ENCODE measurements around the gene RABGAP1L.

DNA sequence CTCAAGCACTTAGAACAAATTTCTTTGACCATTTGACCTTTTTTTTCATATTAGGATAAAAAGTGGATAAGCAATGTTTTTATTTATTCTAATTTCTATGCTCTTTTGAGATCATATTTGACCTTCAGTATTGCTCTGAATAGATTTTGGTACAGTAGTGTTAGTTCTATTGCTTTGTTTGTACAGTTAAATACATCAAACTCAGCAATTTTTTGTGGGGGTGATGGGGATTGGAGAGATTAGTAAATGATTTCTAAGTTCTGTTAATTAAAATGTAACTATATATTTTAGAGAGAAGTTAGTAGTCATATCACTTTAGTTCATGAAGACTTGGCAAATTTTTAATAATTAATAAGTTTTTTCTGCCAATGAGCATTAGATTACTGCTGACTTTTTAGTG is 286.0 kb downstream of the RABGAP1L start:
- TF ChIP-seq, protein P1, sequence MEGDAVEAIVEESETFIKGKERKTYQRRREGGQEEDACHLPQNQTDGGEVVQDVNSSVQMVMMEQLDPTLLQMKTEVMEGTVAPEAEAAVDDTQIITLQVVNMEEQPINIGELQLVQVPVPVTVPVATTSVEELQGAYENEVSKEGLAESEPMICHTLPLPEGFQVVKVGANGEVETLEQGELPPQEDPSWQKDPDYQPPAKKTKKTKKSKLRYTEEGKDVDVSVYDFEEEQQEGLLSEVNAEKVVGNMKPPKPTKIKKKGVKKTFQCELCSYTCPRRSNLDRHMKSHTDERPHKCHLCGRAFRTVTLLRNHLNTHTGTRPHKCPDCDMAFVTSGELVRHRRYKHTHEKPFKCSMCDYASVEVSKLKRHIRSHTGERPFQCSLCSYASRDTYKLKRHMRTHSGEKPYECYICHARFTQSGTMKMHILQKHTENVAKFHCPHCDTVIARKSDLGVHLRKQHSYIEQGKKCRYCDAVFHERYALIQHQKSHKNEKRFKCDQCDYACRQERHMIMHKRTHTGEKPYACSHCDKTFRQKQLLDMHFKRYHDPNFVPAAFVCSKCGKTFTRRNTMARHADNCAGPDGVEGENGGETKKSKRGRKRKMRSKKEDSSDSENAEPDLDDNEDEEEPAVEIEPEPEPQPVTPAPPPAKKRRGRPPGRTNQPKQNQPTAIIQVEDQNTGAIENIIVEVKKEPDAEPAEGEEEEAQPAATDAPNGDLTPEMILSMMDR (tag by site-specific recombination; IDR thresholded peaks at IDR 0.05), result no peak
- TF ChIP-seq MYNN (tag by site-specific recombination; IDR thresholded peaks at IDR 0.05; ENCODE audit: borderline replicate concordance) (no peak), GLIS1 (tag by site-specific recombination; IDR thresholded peaks at IDR 0.05) (no peak), ZBTB17 (tag by site-specific recombination; IDR thresholded peaks at IDR 0.05) (no peak), RBAK (tag by site-specific recombination; IDR thresholded peaks at IDR 0.05) (no peak), ZNF777 (tag by site-specific recombination; IDR thresholded peaks at IDR 0.05; ENCODE audit: borderline replicate concordance) (no peak), ZNF138 (tag by site-specific recombination; IDR thresholded peaks at IDR 0.05; ENCODE audit: borderline replicate concordance) (no peak), FEZF1 (tag by site-specific recombination; IDR thresholded peaks at IDR 0.05) (no peak), ZNF132 (tag by site-specific recombination; IDR thresholded peaks at IDR 0.05; ENCODE audit: borderline replicate concordance) (no peak), ZNF274 (IDR thresholded peaks at IDR 0.05; ENCODE audit: low read length) (no peak), ZNF274 (tag by site-specific recombination; IDR thresholded peaks at IDR 0.05; ENCODE audit: borderline replicate concordance) (no peak), YY1 (tag by site-specific recombination; IDR thresholded peaks at IDR 0.05) (no peak), ZSCAN16 (tag by site-specific recombination; IDR thresholded peaks at IDR 0.05) (no peak), ZBTB8A (tag by site-specific recombination; IDR thresholded peaks at IDR 0.05) (no peak)
- TF ChIP-seq, protein P2, sequence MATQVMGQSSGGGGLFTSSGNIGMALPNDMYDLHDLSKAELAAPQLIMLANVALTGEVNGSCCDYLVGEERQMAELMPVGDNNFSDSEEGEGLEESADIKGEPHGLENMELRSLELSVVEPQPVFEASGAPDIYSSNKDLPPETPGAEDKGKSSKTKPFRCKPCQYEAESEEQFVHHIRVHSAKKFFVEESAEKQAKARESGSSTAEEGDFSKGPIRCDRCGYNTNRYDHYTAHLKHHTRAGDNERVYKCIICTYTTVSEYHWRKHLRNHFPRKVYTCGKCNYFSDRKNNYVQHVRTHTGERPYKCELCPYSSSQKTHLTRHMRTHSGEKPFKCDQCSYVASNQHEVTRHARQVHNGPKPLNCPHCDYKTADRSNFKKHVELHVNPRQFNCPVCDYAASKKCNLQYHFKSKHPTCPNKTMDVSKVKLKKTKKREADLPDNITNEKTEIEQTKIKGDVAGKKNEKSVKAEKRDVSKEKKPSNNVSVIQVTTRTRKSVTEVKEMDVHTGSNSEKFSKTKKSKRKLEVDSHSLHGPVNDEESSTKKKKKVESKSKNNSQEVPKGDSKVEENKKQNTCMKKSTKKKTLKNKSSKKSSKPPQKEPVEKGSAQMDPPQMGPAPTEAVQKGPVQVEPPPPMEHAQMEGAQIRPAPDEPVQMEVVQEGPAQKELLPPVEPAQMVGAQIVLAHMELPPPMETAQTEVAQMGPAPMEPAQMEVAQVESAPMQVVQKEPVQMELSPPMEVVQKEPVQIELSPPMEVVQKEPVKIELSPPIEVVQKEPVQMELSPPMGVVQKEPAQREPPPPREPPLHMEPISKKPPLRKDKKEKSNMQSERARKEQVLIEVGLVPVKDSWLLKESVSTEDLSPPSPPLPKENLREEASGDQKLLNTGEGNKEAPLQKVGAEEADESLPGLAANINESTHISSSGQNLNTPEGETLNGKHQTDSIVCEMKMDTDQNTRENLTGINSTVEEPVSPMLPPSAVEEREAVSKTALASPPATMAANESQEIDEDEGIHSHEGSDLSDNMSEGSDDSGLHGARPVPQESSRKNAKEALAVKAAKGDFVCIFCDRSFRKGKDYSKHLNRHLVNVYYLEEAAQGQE (tag by site-specific recombination; IDR thresholded peaks at IDR 0.05), result no peak

Data from HEK293 (cell line).